Activated CD4-positive, CD25-positive, alpha-beta regulatory T cell treated with anti-CD3 and anti-CD28 coated beads, Interleukin-2, amount 50 U/mL, for 72 hours (primary cell): ENCODE data around the gene TIAM2.
"Not testable (repeated sequence)": the region's sequence is repeated elsewhere in the genome, so short reads cannot be mapped to it uniquely, and the experiment has no call there.

Experiments
- DNase-seq: peaks from one replicate; pipeline ENCODE4 v3.0.0; 2021

Gene TIAM2

GRCh38 chr6:155268088-155268867, 273.2 kb downstream of the TIAM2 start:
- DNase-seq = not testable (repeated sequence)

DNA sequence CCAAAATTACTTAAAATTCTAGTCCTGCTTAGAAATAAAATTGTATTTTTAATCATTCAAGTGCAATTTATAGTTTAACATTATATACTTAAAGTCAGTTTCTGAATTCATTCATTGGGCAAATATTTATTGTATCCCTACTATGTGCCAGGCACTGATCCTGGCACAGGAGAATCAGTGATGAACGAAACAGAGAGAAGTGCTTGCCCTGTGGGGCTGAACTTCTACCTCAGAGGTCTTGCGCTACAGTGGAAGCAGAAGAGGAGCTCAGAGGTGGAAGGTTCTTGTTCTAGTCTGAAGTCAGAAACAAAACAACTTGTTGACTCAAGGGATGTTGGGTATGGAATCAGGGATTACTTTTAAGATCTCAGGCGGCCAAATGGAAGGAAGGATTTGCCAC, 274.6 kb downstream of the TIAM2 start:
- DNase-seq = no peak

DNA sequence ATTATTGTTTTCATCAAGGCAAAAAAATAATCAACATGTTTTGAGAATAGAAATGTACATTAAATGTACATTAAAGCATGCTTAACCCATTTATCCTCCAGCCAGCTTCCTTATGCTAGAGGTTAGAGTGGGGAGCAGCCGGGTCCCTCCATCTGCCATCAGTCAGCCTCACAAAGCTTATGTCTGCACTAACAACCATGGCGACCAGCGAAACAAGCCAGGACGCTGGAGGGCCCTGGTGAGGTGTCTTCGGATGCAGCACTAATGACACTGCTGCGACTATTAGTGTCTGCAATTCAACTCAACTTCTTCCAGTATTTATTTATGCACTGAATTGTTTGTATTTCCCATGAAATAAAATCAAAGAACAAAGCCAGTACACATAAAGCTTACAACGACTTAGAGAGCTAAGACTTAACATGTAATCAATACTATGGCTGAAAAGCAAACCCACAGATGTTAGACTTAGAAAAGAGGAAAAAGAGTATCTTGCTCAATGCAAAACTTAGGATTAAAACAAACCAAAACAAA, 275.5 kb downstream of the TIAM2 start:
- DNase-seq = no peak

DNA sequence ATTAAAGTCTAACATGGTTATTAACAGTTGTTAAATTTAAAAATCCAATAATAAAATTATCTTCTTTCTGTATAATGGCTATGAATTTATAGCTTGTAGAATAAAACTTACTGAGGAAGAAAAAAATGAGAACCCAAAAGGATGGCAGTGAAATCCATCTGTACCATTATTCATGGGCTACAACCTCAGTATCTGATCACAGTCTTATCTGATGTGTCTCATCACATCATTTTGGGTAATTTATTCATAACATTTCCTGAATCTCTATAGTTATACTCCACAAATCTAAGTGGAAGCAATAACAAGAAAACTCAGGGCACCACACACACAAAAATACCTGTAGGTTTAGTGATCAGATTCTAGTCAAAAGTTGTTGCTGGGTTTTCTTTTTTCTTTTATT, 276.0 kb downstream of the TIAM2 start:
- DNase-seq = no peak

GRCh38 chr6:155272353-155273232, 277.5 kb downstream of the TIAM2 start:
- DNase-seq = no peak

DNA sequence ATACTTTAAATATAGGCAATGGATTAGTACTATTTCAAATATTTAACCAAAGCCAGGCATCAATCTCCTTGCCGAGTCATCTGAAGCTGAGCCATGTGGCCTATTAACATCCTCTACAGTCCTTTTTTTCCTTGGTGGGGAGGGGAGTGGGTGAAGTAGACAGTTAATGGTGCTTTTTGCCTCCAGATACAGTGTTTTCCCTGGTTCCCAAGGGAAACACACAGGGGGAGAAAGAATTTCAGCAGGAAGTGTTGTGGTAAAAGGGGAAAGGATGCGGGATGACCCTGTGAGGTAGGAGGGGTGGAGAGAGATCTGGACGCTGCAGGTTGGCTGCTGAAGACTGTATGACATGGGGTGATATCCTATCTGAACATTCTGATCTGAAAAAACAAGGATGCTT, 278.3 kb downstream of the TIAM2 start:
- no peak for DNase-seq

DNA sequence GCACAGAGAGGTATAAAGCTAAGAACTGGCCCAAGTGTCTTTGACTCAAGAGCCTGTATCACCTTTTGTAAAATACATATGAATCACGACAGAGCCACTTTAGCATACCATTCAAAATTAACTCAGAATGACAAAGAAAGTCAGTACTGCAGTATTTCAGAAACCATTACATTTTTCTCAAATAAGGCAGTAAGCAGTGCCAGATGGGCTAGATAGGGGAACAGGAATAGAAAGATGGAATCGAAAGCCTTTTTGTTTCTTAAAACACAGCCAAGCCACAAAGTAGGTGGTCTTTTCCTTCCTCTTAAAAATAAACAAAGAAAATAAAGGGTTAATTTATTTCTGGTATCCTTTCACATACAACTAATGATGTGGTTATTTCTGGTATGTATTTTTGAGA, 279.0 kb downstream of the TIAM2 start:
- no peak for DNase-seq

GRCh38 chr6:155274533-155274932, 279.4 kb downstream of the TIAM2 start:
- no peak for DNase-seq

- no peak for DNase-seq
These were observed 280.8 kb downstream of the TIAM2 start for GRCh38 chr6:155275808-155276480.

- DNase-seq = no peak
These were observed 281.5 kb downstream of the TIAM2 start for GRCh38 chr6:155276638-155277037.

GRCh38 chr6:155278319-155279049, 283.4 kb downstream of the TIAM2 start:
- DNase-seq = no peak

- DNase-seq = no peak
These were observed 289.7 kb downstream of the TIAM2 start for GRCh38 chr6:155284775-155285174.

- no peak for DNase-seq
These were observed 292.6 kb downstream of the TIAM2 start for GRCh38 chr6:155287762-155288161.

DNA sequence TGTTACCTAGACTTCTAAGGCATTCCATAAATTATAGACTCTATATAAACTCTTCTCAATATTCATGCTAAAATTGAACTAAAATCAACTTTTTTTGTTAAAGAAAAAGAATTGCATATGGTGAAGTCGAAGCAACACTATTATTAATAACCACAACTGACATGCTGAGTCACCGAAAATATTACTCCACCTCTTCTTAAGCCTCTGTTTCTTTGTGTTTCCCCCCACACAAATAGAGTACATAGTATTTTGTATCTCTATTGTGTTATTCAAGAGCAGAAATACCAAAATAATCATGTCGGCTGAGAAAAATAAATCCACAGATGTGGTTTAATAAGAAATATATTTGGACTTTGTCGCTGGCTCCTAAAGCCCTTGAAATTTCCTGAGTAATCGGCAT, 295.4 kb downstream of the TIAM2 start:
- no peak for DNase-seq

- DNase-seq = no peak
These were observed 296.2 kb downstream of the TIAM2 start for GRCh38 chr6:155291291-155291690.

DNA sequence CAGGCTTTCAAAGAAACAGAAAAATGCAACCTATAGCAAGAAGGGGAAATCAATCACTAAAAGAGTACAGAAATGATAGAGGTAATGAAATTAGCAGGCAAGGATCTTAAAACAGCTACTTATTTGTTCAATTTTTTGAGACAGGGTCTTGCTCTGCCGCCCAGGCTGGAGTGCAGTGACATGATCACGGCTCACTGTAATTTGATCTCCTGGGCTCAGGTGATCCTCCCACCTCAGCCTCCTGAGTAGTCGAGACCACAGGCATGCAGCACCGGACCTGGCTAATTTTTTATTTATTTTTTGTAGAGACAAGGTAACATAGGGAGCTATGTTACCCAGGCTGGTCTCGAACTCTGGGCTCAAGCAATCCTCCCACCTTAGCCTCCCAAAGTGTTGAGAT, 297.6 kb downstream of the TIAM2 start:
- DNase-seq = no peak

DNA sequence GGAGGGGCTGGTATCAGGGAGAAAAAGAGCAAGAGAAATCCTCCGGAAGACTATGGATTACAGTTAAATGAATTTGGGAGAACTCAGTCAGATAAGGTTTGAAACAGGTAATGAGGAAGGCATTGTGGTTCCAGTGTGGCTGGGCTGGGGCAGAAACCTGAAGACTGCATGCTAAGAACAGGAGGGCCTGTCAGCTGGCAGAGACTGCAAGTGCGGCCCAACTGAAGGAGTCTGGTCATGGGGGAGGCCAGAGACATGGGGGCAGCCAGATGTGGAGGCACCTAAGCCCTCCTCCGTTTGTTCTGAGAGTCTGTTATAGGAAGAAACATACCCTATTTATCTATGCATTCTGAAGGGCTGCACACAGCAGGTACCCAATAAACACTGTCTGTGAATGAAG, 302.6 kb downstream of the TIAM2 start:
- no peak for DNase-seq

- DNase-seq = no peak
These were observed 306.8 kb downstream of the TIAM2 start for GRCh38 chr6:155301867-155302266.

DNA sequence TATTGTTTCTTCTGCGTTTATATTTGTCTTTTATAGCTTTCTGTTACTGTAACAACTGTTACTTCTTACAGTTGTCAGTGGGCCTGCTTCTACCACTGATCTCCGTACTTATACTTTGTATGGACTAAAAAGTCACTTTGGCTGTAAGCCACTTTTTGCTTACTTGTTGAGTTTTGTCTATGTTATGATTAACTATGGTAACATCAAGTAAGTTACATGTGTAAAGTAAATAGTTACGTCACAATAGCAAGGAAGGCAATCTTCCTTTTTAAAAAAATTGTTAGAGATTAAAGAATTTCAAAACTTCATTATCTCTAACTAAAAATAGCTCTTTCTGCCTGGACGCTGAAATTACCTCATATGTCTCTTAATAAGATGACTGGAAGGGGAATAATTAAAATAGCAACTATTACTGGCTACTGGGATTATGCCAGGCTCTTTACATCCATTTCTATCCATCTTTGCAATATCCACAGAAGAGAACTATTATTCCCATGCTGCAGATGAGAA, 308.3 kb downstream of the TIAM2 start:
- no peak for DNase-seq

- no peak for DNase-seq
These were observed 311.8 kb downstream of the TIAM2 start for GRCh38 chr6:155306958-155307357.
